ENCODE data around the gene RTN4RL2. TPM values are rescaled to one million over a fixed set of nuclear protein-coding genes. Genes with fewer than 3 reads are reported as not detected.
A peak's percentile ranks its signal among the peaks of the same experiment; 100 is the strongest.

RTN4RL2 gene
- total and polyA plus RNA-seq, 2 experiments from 2014 or later: 0.09 to 1.3 TPM

GRCh38 chr11:57424137-57424791, 36.1 kb upstream of the RTN4RL2 start:
- TF ChIP-seq, protein P1, sequence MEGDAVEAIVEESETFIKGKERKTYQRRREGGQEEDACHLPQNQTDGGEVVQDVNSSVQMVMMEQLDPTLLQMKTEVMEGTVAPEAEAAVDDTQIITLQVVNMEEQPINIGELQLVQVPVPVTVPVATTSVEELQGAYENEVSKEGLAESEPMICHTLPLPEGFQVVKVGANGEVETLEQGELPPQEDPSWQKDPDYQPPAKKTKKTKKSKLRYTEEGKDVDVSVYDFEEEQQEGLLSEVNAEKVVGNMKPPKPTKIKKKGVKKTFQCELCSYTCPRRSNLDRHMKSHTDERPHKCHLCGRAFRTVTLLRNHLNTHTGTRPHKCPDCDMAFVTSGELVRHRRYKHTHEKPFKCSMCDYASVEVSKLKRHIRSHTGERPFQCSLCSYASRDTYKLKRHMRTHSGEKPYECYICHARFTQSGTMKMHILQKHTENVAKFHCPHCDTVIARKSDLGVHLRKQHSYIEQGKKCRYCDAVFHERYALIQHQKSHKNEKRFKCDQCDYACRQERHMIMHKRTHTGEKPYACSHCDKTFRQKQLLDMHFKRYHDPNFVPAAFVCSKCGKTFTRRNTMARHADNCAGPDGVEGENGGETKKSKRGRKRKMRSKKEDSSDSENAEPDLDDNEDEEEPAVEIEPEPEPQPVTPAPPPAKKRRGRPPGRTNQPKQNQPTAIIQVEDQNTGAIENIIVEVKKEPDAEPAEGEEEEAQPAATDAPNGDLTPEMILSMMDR (IDR thresholded peaks at IDR 0.05; ENCODE audit: low read depth, low read length): no peak
- Histone ChIP-seq H3K9me3 (ENCODE audit: low read depth) (no peaks in the 10 kb centered on the region), H3K4me1 (ENCODE audit: low read depth) (no peaks in the 10 kb centered on the region), H3K27me3 (no peaks in the 10 kb centered on the region), H3K36me3 (no peaks in the 10 kb centered on the region), H3K4me3 (no peak overlapping the region), H3K27ac (no peak overlapping the region)
- DNase-seq (ENCODE audit: low read depth in 1 of 2, low spot score in 1 of 2): no peak

- Histone ChIP-seq H3K27me3 (peaks cover 2% of the 10 kb centered on the region), H3K27ac (no peak overlapping the region), H3K9me3 (ENCODE audit: low read depth) (no peaks in the 10 kb centered on the region), H3K4me3 (no peak overlapping the region), H3K4me1 (ENCODE audit: low read depth) (no peaks in the 10 kb centered on the region), H3K36me3 (no peaks in the 10 kb centered on the region)
- TF ChIP-seq, protein P1 (IDR thresholded peaks at IDR 0.05; ENCODE audit: low read depth, low read length): no peak
- peak in 1 of 2 donors; percentile 97 for DNase-seq (ENCODE audit: low read depth in 1 of 2, low spot score in 1 of 2)
Measured at GRCh38 chr11:57424792-57425564, 35.4 kb upstream of the RTN4RL2 start.

DNA sequence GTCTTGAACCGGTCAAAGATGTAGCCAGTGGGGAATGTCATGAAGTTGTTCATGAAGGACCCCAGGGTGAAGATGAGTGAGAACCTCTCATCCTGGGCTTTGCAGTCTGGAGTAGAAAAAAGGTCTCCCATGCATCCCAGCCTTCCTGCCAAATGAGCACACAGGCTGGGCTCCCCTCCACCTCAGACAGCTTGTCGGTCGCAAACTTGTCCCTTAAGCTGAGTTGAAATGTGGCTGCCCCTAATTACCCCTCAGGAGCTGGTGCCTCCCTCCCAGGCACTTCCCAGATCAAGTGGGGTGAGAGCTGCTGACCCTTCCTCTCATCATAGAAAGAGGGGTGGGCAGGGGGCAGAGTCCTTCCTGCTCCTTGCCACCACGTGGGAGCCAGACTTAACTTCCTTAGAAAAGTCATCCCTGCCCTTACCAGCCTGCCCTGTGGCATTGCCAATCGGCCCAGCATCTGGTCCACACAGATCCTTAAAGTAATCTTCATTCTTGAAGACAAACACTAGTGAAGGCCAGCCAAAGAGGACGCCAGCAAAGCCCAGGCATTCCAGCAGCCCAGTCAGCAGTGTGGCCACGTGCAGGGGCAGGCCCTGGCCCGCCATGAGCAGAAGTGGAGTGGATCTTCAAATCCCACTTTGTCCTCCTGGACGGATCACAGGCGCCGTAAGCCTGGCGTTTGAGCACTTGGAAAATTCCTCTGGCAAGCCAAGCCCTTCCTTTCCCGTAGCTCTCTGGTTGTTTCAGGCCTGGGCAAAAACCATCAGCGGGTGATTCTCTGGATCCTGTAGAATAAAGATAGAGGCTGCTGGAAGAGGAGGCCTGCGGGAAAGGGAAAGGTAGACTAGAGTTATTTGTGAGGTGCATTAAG, 34.5 kb upstream of the RTN4RL2 start:
- H3K27ac ChIP-seq: no peak overlapping the region
- peaks cover 2% of the 10 kb centered on the region for H3K27me3 ChIP-seq

DNA sequence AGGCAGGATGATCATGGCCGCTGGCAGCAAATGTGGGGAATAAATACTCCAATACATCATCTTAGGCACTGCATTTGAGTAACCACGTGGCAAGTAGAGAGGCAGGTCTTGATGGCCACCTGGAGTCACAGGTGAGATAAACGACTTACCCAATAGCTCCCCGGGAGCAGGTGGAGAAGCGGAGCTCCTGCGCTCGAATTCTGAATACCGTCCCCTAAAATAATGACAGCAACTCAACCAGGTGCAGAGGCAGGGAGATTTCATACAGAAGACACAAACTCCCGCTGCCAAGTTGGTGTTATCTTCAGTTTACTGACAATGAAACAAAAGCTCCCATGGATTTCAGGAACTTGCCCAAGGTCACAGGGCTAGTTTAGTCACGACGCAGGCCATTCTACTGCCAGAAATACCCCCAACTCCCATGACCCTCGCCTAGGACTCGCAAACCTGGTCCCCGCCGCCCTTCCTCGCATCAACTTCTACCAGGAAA, 33.8 kb upstream of the RTN4RL2 start:
- no peak overlapping the region for H3K27ac ChIP-seq

More for the DNA sequence above, 34.5 kb upstream of the RTN4RL2 start:
- no peaks in the 10 kb centered on the region for H3K36me3 ChIP-seq
- TF ChIP-seq, protein P1 (IDR thresholded peaks at IDR 0.05; ENCODE audit: low read depth, low read length): no peak
- H3K4me3 ChIP-seq: no peak overlapping the region
- peak in 1 of 2 donors; percentile 62 for DNase-seq (ENCODE audit: low read depth in 1 of 2, low spot score in 1 of 2)
- H3K4me1 ChIP-seq (ENCODE audit: low read depth): no peaks in the 10 kb centered on the region
- no peaks in the 10 kb centered on the region for H3K9me3 ChIP-seq (ENCODE audit: low read depth)

More for the DNA sequence above, 33.8 kb upstream of the RTN4RL2 start:
- no peaks in the 10 kb centered on the region for H3K4me1 ChIP-seq (ENCODE audit: low read depth)
- peak overlapping the region; percentile 21 for H3K4me3 ChIP-seq
- peak in 1 of 2 donors; percentile 42 for DNase-seq (ENCODE audit: low read depth in 1 of 2, low spot score in 1 of 2)
- H3K9me3 ChIP-seq (ENCODE audit: low read depth): no peaks in the 10 kb centered on the region
- peaks cover 2% of the 10 kb centered on the region for H3K27me3 ChIP-seq
- H3K36me3 ChIP-seq: no peaks in the 10 kb centered on the region
- TF ChIP-seq, protein P1 (IDR thresholded peaks at IDR 0.05; ENCODE audit: low read depth, low read length): no peak

Measured in cardiac muscle cell (in vitro differentiated cells and primary cell).